ENCODE results near the gene SLC38A1.
A peak's percentile ranks its signal among the peaks of the same experiment; 100 is the strongest.
"Not testable (repeated sequence)": the region's sequence is repeated elsewhere in the genome, so short reads cannot be mapped to it uniquely, and the experiment has no call there.

Gene SLC38A1

DNA sequence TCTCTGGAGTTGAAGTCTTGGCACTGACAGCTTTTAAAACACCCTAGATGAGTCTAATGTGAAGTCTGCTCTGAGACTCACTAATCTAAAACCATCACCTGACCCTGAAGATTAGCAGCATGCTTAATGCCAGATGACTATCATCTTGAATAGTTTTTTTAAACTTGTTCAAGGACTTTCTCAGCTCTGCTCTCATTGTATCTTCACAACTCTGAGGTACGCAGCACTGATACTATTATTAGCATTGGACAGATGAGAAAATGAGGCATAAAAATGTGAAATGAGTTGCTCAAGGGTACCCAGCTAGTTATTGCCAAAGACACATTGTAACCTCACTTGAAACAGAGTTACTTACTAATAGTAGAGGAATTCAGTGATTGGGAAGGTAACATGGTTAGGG, 4.8 kb downstream of the SLC38A1 start:
- DNase-seq (ENCODE audit: low read depth): no peak

DNA sequence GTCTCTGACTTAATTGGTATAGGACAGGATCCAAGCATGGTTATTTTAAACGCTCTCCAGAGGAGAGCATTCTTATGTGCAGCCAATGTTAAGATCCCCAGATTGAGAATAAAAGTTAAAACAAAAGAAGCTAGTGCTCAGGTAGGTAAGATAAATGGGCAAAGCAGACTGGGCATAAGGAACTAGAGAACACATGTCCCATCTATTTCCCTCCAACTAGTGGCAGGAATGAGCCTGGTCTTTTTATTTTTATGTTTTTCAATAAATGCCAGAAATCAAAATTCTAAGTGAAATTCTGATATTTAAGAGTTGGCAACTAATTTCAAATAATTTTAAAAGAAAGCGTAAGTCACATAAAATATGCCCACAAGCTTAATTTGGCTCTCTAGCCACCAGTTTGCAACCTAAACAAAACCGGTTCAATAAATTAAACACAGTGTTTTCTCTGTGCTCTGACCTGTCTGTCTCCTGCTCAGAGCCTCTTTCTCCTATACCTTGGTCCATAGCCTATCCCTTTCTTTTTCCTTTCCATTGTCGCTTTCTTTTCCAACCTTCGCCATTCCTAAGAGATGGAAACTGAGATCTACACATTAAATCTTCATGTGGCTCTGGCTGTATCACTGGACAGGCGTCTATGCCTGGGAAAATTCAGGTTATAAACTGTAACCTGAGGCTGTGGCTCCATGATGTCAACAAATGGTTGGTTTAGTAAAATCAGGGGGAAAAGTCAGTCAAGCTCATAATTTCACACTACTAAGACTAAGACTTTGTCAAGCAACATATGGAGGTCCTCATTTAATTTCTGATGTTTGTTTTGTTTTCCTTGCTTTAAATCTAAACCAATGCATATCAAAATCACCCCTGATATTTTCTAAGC, 5.5 kb downstream of the SLC38A1 start:
- no peak for DNase-seq (ENCODE audit: low read depth)

DNA sequence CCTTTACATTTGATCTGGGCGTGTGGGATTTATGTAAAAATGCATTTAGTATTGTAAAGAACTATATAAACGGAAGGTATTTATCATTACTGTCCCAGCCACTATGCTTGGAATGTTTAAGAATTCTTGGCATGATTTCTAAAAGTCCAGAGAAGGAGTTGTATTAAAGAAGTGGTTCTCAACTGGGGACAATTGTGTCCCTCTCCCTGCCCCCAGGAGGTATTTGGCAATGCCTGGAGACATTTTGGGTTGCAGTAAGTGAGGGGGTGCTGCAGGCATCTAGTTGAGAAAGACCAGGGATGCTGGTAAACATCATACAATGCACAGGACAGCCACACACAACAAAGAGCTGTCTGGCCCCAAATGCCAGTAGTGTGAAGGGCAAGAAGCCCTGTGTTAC, 7.2 kb downstream of the SLC38A1 start:
- DNase-seq (ENCODE audit: low read depth): no peak

DNA sequence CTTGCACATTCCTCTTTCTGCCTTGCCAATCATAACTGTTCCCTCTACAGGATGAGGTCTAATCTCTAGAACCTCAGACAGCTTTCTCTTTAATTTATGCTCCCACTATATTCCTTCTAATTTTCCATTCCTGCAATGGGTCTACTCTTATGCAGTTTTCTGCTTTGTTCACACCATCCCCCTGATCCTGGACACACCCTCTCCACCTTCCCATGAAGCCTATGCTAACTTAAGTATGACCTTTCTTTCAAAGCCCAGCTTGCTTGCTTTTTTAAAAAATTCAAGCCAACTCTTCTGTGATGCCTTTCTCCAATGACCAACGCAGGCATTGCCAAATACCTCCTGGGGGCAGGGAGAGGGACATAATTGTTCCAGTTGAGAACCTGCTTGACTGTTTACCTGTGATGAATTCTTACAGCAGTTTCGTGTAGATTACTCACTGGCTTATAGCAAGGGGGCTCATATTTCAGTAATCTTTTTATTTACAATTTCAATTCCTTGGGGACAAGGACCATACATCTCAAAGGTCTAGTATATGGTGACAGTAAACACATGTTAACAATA, 7.8 kb downstream of the SLC38A1 start:
- DNase-seq (ENCODE audit: low read depth): no peak

DNA sequence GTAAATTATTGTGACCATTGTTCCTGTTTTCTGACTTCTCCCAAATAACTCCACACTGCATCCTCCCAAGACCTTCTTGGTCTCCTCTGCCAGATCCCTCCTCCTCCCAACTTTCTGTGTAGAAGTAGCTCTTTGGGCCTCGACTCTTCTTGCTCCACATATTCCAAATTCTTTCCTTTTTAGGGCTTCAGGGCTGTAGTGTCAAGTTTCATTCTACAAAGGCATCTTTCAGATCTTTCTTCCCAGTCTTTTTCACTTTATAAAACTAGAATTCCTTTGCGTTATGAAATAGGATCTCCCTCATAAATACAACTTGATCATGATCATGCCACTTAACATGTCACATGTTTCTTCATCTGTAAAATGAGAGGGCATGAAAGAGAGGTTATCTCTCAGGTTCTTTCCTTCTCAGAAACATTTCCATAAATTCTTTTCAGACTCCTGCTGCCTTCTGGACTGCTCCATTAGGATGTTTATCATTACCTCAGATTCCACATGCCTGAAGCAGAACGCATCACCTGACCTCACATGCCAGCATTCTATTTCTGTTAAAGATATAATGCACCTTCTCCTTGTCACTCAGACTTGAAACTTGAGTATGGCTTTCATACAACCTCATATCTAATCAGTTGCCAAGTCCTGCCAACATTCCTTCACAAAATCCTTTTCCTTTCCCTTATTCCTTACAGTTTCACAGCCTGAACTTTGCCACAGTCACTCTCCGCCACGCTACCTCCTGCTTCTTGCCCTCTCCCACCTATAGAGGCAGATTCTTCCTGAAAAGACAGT, 8.5 kb downstream of the SLC38A1 start:
- DNase-seq (ENCODE audit: low read depth): no peak

DNA sequence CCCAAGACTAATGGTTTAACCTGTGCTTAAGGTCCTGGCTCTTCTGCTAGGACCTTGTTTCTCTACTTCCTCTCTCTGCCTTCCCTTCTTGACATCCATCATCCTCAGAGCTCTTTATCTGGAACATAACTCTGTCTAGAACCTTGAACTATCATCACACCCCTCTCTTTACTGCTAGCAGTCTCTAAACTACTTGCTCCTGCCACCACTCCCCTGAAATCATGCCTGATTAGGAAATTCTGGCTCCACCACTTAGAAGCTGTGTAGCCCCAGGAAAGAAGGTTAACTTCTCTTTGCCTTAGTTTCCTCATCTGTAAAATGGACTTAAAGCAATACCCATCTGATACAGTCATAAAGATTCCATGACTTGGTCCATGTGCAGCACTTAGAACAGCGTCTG, 9.1 kb downstream of the SLC38A1 start:
- no peak for DNase-seq (ENCODE audit: low read depth)

DNA sequence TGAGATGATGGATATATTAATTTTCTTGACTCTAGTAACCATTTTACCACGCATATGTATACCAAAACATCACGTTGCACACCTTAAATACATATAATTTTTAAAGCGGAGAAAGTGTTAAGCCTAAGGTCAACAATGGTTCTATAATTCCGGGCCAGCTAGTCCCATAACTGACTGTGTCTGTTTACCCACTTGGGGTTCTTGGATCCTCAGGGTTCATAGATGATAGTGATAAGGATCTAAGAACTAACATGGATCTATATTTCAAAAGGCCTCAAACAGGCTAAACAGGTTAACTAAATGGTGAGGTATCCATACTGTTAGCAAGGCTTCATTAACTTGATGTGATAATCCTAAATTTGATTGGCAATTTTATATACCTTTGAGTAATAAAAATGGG, 9.8 kb downstream of the SLC38A1 start:
- no peak for DNase-seq (ENCODE audit: low read depth)

DNA sequence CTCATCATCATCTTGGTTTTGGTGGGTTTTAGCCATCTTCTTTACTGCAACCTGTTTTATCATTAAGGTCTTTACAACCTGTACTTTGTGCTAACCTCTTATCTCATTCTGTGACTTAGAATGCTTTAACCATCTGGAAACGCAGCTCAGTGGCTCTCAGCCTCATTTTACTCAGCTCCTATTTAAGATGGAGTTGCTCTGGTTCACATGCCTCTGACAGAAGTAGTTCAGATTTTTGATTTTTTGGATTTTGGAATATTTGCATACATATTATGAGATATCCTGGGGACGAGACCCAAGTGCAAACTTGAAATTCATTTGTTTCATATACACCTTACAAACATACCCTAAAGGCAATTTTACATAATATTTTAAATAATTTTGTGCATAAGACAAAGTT, 10.7 kb downstream of the SLC38A1 start:
- no peak for DNase-seq (ENCODE audit: low read depth)

DNA sequence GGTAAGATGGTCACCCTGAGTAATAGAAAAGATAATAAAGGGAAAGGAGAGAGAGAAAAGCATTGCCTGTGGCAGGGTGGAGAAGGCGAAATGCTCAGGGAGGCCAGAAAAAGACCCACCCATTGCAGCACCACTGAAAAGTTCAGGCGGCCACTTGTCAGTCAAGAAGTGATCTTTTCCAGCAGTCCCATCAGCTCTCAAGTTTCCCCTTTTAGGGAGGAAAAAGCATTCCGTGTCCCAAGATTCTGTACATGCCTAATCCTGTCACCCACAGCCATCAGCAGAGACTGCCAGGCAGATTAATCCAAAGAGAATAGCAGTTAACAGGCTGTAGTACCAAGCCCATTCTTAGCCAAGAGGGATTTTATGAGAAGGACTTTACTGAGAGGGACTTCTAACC, 11.9 kb downstream of the SLC38A1 start:
- no peak for DNase-seq (ENCODE audit: low read depth)

DNA sequence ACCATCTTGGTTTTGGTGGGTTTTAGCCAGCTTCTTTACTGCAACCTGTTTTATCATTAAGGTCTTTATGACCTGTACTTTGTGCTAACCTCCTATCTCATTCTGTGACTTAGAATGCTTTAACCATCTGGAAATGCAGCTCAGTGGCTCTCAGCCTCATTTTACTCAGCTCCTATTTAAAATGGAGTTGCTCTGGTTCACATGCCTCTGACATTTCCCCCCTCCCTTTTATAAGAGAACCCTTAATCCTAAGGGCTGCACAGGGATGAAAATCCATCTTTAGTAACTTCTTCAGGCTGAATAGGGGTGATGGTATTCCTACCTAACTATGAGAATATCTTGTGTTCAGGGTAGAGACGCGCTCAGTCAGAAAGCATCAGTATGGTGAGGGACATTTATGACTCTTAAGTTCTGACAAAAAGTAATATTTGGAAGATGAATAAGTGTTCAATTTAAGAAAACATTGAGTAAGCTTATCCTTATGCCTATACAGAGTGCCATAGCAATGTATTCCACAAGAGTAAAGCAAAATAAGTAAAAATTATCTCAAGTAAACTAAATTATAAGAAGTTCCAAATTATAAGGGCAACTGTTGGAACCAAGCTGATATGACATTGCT, 15.2 kb downstream of the SLC38A1 start:
- no peak for DNase-seq (ENCODE audit: low read depth)

DNA sequence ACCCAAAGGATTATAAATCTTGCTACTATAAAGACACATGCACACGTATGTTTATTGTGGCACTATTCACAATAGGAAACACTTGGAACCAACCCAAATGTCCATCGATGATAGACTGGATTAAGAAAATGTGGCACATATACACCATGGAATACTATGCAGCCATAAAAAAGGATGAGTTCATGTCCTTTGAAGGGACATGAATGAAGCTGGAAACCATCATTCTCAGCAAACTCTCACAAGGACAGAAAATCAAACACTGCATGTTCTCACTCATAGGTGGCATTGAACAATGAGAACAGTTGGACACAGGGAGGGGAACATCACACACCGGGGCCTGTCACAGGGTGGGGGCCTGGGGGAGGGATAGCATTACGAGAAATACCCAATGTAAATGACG, 16.8 kb downstream of the SLC38A1 start:
- DNase-seq (ENCODE audit: low read depth): not testable (repeated sequence)

DNA sequence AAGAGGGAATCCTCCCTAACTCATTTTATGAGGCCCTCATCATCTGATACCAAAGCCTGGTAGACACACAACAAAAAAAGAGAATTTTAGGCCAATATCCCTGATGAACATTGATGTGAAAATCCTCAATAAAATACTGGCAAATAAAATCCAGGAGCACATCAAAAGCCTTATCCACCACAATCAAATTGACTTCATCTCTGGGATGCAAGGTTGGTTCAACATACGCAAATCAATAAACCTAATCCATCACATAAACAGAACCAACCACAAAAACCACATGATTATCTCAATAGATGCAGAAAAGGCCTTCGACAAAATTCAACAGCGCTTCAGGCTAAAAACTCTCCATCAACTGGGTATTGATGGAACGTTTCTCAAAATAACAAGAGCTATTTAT, 18.9 kb downstream of the SLC38A1 start:
- not testable (repeated sequence) for DNase-seq (ENCODE audit: low read depth)

DNA sequence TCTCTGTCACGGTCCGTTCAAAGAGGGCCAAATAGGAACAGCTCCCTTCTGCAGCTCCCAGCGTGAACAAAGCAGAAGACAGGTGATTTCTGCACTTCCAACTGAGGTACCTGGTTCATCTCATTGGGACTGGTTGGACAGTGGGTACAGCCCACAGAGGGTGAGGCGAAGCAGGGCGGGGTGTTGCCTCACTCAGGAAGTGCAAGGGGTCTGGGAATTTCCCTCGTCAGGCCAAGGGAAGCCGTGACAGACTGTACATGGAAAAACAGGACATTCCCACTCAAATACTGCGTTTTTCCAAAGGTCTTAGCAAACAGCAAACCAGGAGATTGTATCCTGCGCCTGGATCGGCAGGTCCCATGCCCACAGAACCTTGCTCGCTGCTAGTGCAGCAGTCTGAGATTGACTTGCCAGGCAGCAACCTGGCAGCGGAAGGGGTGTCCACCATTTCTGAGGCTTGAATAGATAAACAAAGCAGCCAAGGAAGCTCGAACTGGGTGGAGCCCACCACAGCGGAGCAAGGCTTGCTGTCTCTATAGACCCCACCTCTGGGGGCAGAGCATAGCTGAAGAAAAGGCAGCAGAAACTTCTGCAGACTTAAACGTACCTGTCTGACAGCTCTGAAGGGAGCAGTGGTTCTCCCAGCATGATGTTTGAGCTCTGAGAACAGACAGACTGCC, 22.7 kb downstream of the SLC38A1 start:
- peak; percentile 32 for DNase-seq (ENCODE audit: low read depth)

DNA sequence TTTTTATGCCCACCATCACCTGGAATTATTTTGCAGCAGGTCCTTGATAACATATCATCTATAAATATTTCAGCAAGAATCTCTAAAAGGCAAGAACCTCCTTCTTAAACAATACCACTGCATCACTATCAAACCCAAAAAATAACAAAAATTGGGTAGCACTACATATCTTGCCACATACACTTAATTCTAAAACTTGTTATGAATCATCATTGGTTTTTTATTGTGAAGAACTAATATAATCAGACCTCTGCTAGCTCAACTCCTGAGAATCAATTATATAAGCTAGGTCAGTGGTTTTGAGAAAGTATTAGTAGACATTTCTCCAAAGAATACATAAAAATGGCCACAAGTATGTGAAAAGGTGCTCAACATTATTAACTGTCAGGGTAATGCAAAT, 23.8 kb downstream of the SLC38A1 start:
- no peak for DNase-seq (ENCODE audit: low read depth)

DNA sequence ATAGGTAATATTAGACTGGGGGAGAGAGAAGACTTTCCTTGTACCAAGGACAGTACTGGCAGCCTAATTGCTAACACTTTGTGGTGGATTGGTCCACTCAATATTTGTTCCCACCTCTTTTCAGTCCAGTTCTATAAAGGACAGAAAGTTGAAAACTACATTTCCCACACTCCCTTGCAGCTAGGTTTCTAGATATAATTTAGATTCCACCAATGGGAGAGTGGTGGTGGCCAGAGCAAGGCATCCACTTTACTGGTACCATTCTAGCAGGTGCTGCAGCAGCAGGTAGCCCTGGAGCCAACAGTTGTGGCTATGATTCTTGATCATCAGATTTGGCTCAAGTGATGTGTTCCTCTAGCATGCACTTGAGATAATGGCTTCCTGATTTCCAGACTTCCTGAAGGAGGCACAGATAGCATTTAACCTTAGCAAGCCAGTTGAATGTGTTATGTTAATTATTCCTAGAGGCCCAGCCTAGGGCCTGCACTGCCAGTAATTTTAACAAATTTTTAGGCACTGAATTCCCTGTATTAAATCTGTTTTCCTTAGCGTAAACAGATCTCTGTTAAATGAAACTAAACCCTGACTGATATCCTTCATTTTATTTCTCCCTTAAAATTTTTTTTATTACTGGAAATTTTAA, 24.4 kb downstream of the SLC38A1 start:
- DNase-seq (ENCODE audit: low read depth): no peak

DNA sequence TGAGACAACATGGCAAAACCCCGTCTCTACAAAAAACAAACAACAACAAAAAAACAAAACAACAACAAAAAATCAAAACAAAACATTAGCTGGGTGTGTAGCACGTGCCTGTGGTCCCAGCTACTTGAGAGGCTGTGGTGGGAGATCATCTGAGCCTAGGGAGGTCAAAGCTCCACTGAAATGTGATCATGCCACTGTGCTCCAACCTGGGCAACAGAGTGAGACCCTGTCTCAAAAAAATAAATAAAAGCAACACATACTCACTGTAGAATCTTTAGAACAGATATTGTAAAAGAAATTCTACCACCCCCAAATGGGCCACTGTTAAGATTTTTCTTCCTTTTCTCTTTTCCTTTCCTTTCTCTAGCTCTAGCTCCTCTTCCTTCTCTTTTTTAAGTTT, 26.3 kb downstream of the SLC38A1 start:
- no peak for DNase-seq (ENCODE audit: low read depth)

DNA sequence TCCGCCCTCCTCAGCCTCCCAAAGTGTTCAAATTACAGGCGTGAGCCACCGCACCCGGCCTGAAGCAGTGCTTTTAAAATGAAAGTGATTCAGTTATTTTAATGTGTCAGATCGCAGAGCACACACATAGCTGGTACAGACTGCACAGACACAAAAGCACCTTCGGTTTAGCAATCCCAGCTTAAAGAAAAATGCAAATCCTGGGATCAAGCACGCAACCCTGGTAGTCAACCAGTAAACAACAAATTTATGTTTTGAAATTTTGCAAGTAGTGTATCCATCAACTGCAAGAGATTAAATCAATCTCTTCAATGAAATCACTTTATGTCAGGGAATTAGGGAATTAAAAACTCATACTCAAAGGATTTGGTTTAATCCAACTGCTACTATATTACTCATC, 28.4 kb downstream of the SLC38A1 start:
- no peak for DNase-seq (ENCODE audit: low read depth)

DNA sequence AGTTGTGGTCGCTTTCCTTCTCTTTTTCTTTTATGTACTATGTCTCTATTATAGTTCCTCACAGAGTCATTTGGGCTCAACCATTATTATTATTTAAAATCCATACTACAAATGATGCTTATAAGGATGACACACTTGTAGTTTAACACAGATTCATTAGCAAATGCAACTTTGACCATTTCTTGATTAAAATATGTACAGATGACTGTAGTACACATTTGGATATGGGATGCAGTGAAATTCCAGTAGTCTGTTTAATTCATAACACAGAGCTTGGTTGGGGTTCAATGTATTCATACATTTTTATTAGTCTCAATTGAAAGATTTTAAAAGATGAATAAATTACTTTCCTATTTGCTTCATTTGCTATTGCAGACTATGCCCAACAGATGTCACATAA, 30.0 kb downstream of the SLC38A1 start:
- no peak for DNase-seq (ENCODE audit: low read depth)

DNA sequence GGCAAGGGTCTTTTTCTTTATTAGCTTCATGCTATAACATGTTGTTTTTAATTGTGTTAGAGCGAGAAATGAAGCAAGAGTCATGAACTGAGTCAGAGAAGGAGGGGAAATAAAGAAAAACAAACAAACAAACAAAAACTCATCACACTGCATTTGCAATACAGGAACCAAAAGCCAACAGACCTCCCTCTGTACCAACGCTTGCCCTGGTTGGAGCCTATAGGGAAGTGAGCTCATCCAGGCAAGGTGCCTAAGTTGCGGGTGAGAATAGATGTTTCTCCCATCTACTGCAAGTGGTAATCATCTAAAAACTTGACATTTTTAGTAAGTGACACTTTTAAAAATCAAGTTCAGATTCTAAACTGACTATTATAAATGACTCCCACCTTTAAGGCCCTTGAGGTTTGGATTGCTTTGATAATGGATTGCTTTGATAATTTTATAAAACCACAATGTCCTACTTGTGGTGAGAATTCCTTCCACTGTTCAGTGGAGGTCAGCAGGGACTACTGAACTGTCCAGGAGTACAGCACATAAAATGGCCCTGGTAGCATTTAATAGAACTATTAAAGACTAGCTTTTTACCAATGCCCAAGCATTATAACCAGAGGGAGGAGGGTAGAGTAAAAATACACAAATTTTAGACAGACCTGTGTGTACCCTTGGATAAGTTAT, 31.3 kb downstream of the SLC38A1 start:
- no peak for DNase-seq (ENCODE audit: low read depth)

DNA sequence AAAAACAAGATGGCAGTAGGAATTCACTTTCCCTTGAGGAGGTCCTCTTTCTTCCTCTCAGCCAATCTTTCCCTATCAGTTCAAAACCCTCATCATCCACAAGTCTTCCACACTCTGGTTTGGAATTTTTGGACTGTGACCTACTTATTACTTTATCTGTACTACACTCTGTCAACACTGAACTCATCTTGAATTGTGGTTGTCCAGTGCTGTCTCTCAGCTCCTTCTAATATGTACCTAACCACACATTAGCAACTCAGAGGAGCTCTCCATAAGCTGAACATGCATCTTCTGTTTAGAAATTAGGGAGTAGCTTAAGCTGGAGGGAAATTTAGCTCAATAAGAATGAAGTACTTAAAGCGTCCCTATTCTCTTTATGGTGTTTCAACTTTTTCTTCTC, 34.8 kb downstream of the SLC38A1 start:
- DNase-seq (ENCODE audit: low read depth): no peak

DNA sequence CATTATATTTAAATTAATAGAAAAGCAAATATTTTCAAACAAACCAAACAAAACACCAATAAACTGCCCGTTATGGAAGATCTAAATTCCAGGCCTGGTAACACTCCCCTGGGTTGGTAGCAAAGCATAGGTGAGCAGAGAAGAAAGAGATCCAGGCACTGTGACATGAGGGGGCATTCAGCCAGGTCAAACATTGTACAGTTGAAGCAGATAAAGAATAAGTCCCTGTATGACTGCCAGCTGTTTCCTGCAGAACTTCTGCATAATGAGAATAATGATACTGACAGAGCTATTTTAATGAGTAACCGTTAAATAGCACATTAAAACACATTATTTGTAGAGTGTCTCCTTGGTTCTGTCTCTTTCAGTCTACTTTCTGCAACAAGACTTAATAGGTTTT, 35.4 kb downstream of the SLC38A1 start:
- DNase-seq (ENCODE audit: low read depth): no peak

Data from T follicular helper cell (primary cell).